Activated CD8-positive, alpha-beta memory T cell treated with anti-CD3 and anti-CD28 coated beads for 24 hours (primary cell): ENCODE measurements around the gene KCNJ16.

Experiments used
- DNase-seq: peaks from one replicate; pipeline ENCODE4 v3.0.0-alpha.2; 2020

KCNJ16 gene

GRCh38 chr17:70172923-70173322 lies 97.9 kb downstream of the KCNJ16 start:
- DNase-seq: no peak

- no peak for DNase-seq
Observed at GRCh38 chr17:70173681-70174080, 98.7 kb downstream of the KCNJ16 start.

GRCh38 chr17:70181376-70181775 lies 106.4 kb downstream of the KCNJ16 start:
- no peak for DNase-seq

- no peak for DNase-seq
Observed at GRCh38 chr17:70181866-70182265, 106.8 kb downstream of the KCNJ16 start.

- DNase-seq: no peak
Observed at GRCh38 chr17:70183508-70183907, 108.5 kb downstream of the KCNJ16 start.

GRCh38 chr17:70184207-70184606 lies 109.2 kb downstream of the KCNJ16 start:
- DNase-seq: no peak

- no peak for DNase-seq
Observed at GRCh38 chr17:70184770-70185169, 109.7 kb downstream of the KCNJ16 start.
